ENCODE measurements around the gene TRANK1.

- TF ChIP-seq, protein P1, sequence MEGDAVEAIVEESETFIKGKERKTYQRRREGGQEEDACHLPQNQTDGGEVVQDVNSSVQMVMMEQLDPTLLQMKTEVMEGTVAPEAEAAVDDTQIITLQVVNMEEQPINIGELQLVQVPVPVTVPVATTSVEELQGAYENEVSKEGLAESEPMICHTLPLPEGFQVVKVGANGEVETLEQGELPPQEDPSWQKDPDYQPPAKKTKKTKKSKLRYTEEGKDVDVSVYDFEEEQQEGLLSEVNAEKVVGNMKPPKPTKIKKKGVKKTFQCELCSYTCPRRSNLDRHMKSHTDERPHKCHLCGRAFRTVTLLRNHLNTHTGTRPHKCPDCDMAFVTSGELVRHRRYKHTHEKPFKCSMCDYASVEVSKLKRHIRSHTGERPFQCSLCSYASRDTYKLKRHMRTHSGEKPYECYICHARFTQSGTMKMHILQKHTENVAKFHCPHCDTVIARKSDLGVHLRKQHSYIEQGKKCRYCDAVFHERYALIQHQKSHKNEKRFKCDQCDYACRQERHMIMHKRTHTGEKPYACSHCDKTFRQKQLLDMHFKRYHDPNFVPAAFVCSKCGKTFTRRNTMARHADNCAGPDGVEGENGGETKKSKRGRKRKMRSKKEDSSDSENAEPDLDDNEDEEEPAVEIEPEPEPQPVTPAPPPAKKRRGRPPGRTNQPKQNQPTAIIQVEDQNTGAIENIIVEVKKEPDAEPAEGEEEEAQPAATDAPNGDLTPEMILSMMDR (IDR thresholded peaks at IDR 0.05) = no peak
- TF ChIP-seq POLR2A (IDR thresholded peaks at IDR 0.05) = no peak
Observed at GRCh38 chr3:36796881-36797280, 148.0 kb downstream of the TRANK1 start.

Data from upper lobe of left lung (tissue), 4 donors.